ENCODE data around the gene AUTS2.

The AUTS2 gene

GRCh38 chr7:70619659-70620058 is 1021.4 kb downstream of the AUTS2 start:
- in situ Hi-C loops (cut with MboI; ENCODE audit: low pct_unique_long_range_greater_than_20kb, low sequenced_read_pairs): no loop called here
- DNase-seq: no peak

DNA sequence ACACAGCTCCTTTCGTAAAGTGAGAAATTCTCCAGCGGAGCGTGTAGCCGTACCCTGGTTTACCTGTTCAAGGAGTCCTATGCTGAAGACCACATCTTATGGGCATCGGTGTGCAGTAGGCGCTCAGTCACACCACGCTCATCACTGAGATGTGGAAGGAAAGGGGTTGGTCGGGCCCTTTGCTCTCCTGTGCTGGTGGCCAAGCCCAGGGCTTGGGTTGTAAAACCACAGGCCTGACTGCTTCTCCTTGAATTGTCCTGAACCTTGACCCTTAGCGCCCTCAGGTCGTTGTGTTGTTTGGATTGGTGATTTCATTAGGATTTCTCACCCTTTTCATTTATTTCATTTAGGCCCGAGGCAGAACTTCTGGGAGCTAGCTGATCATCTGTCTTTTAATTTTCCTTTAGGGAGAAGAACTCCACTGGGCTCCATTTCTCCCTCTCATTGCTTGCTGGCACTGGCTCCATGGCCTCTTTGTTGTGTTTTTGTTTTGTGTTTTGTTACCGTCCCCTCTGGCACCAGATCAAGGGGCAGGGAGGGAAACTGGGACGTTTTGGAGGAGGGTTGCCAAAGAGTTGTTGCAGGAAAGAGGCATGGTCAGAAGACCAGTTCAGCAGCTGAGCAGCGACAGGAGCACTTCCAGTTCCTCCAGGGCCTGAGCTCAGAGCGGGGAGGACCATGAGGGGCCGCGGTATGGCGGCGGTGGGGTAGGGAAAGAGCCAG is 1022.2 kb downstream of the AUTS2 start:
- in situ Hi-C loops (cut with MboI; ENCODE audit: low pct_unique_long_range_greater_than_20kb, low sequenced_read_pairs): no loop called here
- no peak for DNase-seq

GRCh38 chr7:70621954-70622600 is 1023.8 kb downstream of the AUTS2 start:
- in situ Hi-C loops (cut with MboI; ENCODE audit: low pct_unique_long_range_greater_than_20kb, low sequenced_read_pairs): no loop called here
- DNase-seq: no peak

DNA sequence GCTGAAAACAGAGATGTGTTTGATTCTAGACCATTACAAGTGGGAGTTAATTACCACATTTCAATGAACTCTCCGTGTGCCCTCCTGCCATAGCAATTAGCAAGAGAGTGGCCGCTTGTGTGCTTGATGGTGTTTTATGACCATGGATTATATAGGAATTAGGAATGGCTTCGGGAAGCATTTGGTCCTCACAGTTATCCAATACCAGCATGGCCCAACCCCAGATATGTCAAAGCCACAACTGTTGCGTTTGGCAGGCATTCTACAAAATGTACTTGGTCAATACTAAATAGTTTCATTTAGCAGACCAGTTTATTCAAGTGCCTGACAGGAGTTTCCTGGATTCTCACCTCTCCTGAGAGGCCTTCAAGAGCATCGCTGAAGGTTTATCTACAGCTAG is 1024.7 kb downstream of the AUTS2 start:
- DNase-seq: no peak
- in situ Hi-C loops (cut with MboI; ENCODE audit: low pct_unique_long_range_greater_than_20kb, low sequenced_read_pairs): no loop called here

- no peak for DNase-seq
- in situ Hi-C loops (cut with MboI; ENCODE audit: low pct_unique_long_range_greater_than_20kb, low sequenced_read_pairs): no loop called here
Observed at GRCh38 chr7:70624500-70625103, 1026.3 kb downstream of the AUTS2 start.

DNA sequence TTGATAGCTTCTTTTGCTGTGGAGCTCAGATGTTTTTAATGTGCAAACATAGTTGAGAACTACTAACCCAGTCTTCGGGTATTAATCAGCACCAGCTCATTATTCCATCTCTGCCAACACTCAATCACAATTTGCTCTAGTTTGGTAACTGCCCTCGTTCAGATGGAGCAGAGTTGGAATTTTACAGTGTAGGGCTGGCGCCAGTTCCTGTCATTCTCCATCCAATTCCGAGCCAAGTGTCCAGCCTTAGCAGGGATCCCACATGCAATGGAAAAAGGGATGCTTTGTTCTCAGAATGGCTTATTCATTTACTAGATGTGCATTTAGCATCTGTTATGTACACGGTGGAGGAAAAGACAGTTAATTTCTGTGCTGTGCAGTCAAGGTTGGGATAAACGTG is 1029.2 kb downstream of the AUTS2 start:
- in situ Hi-C loops (cut with MboI; ENCODE audit: low pct_unique_long_range_greater_than_20kb, low sequenced_read_pairs): no loop called here
- no peak for DNase-seq

DNA sequence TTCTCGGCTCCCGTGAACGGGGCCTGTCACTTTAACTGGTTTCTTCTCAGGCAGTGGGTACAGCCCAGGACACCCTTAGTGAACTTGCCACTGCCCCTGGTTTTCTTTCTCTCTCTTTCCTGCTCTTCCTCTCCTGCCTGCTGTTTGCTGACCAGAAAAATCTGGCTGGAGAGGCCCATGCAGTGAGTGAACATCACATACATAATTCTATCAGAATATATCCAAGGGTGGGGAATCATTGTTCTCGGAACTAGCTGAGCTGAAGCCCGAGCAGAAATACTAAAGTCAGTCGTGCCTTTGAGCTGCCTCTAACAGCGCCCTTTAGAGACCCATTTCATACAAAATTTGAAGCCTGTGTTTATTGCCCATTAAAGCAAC is 1032.2 kb downstream of the AUTS2 start:
- no peak for DNase-seq
- in situ Hi-C loops (cut with MboI; ENCODE audit: low pct_unique_long_range_greater_than_20kb, low sequenced_read_pairs): no loop called here

DNA sequence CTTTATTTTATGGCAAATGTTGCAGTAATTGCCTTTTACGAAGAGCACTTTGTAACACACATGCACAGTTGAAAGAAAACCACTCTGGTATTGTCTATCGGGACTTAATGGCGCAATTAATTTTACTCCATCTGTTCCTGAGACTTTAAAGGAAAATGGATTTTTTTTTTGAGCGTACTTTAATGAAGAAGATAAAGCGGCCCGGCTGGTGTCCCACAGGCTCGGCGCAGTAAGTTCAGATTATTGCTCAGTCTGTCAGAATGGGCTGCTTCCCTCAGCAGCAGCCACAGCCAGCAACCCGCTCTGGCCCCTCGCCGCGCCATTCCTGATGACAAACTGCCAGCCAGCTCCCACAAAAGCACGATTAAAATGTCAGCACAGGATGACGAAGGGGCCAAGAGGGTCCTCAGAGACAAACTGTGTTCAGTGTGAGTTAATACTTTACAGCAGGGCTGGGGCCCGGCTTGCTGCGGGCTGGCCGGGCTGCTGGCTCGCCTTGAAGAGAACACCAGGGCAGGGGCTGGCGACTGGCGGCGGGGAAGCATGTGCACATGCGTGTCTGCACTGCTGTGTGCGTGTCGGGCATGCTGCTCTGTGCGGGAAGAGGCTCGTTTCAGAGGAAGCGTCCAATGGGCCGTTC is 1032.7 kb downstream of the AUTS2 start:
- in situ Hi-C loops (cut with MboI; ENCODE audit: low pct_unique_long_range_greater_than_20kb, low sequenced_read_pairs): no loop called here
- no peak for DNase-seq

DNA sequence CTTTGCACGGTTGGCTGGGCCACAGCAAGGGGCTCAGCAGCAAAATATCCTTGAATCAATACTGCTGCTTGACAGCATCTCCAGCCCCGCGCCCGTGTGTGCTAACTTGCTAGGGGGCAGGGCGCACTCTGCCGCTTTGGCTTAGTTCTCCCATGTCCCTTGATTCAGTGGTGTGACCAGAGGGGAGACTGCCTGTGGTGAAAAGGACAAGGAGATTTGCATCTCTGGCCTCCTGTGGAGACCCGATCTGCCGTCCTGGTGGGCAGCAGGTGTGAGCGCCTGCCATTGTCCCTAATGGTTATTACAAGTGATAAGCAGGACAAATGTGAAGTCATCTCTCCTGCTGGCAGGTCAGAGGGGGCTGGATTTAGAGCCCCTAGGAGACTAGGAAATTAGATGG is 1033.4 kb downstream of the AUTS2 start:
- in situ Hi-C loops (cut with MboI; ENCODE audit: low pct_unique_long_range_greater_than_20kb, low sequenced_read_pairs): no loop called here
- no peak for DNase-seq

DNA sequence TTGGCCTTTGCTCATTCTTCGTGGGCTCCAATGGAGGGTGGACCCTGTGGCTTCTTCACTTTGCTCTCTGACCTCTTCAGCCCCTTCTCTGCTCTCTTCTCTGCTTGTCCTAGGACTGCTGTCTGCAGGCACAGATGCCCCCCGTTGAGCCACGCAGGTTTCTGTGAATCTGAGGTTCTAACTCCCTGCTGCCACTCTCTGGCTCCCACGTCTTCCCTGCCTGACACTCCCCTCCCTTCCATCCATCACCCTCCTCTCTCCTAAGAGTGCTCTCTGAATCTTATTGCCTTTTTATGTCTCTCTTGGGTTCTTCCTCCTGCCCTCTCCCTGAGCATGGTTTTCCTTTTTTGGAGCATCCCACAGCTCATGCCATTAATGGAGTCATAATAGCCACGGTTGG is 1034.1 kb downstream of the AUTS2 start:
- in situ Hi-C loops (cut with MboI; ENCODE audit: low pct_unique_long_range_greater_than_20kb, low sequenced_read_pairs): no loop called here
- no peak for DNase-seq

GRCh38 chr7:70634071-70634470 is 1035.8 kb downstream of the AUTS2 start:
- DNase-seq: no peak
- in situ Hi-C loops (cut with MboI; ENCODE audit: low pct_unique_long_range_greater_than_20kb, low sequenced_read_pairs): no loop called here

DNA sequence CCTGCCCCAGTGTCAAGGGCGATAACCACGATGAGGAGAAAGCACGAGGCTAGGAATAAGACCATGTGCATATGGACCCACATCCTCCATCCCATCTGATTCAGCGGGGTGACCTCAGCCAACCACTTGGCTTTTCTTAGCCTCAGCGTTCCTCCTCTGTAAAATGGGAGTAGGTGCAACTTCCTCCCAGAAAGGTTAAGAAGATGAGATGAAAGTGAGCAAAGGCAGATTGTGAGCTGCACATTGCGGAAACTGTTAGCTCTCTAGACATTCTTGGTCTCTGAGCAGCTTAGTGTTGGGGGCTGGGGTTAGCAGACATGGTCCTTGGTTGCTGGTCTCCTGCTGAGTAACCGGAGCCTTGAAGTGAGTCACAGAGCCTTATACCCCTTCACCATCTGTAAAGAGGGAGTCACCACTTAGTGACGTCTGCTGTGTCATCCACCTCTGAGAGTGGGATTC is 1036.4 kb downstream of the AUTS2 start:
- in situ Hi-C loops (cut with MboI; ENCODE audit: low pct_unique_long_range_greater_than_20kb, low sequenced_read_pairs): no loop called here
- DNase-seq: no peak

- in situ Hi-C loops (cut with MboI; ENCODE audit: low pct_unique_long_range_greater_than_20kb, low sequenced_read_pairs): no loop called here
Observed at GRCh38 chr7:70635633-70636032, 1037.4 kb downstream of the AUTS2 start.

GRCh38 chr7:70636169-70636568 is 1037.9 kb downstream of the AUTS2 start:
- in situ Hi-C loops (cut with MboI; ENCODE audit: low pct_unique_long_range_greater_than_20kb, low sequenced_read_pairs): no loop called here
- no peak for DNase-seq

More at GRCh38 chr7:70635633-70636032, 1037.4 kb downstream of the AUTS2 start:
- DNase-seq: no peak

DNA sequence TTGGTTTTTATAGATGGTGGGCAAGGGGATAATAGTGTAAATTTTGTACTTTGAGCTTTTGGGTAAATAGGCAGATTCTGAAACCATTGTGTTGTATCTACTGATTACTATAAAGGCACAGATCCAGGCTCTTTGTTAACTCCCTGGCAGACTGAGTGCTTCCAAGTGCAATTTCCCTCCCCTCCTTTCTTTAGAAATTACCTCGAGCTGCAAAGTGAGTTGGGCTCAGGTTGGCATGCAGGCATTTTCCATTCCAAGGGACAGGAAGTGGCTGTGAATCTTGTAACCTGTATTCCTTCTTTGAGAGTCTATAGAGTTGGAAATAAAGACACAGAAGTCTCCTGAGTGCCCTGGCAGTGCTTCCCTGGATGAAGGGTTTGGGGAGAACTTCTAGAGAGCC is 1039.5 kb downstream of the AUTS2 start:
- in situ Hi-C loops (cut with MboI; ENCODE audit: low pct_unique_long_range_greater_than_20kb, low sequenced_read_pairs): no loop called here
- DNase-seq: no peak

DNA sequence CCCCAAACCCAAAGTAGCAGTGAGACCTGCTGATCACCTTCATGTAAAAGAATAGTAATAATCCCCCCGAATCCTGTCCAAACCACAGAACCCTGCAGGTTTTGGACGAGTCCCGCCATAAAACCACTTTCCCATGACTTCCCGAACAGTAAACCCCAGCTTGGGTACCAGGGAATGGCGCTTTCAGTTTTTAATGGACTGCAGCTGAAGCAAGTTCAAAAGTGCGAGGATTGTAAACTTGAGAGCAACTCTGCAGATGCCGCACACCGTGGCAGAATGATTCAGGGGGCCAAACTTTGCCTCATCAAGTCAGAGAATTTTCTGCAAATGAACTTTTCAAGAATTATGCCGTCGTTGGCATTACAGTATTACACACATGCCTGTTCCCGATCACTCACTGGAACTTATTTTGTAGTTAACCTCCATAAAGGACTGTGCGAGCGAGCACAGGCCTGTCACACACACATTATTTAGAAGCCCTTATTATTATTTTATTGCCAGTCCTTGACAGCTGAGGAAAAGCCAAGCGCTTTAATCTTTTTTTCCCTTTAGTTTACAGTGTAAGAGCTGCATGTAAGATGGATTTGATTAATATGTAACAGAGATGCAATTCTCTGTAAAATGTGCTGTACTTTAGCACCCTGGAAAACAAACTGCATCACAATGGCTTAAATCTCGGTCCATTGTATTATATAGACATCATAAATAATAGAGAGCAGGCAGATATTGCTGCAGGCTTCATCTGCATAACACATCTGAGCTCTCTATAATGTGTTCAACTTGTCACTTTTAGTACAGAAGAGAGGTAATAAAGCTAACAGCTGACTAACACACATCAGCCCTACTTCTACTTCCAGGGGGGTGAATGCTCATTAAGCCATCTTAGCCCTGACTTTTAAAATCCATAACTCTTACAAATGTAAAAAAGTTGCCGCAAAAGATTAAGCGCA is 1040.2 kb downstream of the AUTS2 start:
- no peak for DNase-seq
- in situ Hi-C loops (cut with MboI; ENCODE audit: low pct_unique_long_range_greater_than_20kb, low sequenced_read_pairs): no loop called here

GRCh38 chr7:70640266-70640833 is 1042.1 kb downstream of the AUTS2 start:
- in situ Hi-C loops (cut with MboI; ENCODE audit: low pct_unique_long_range_greater_than_20kb, low sequenced_read_pairs): no loop called here
- DNase-seq: no peak

GRCh38 chr7:70641882-70642281 is 1043.6 kb downstream of the AUTS2 start:
- no peak for DNase-seq
- in situ Hi-C loops (cut with MboI; ENCODE audit: low pct_unique_long_range_greater_than_20kb, low sequenced_read_pairs): no loop called here

DNA sequence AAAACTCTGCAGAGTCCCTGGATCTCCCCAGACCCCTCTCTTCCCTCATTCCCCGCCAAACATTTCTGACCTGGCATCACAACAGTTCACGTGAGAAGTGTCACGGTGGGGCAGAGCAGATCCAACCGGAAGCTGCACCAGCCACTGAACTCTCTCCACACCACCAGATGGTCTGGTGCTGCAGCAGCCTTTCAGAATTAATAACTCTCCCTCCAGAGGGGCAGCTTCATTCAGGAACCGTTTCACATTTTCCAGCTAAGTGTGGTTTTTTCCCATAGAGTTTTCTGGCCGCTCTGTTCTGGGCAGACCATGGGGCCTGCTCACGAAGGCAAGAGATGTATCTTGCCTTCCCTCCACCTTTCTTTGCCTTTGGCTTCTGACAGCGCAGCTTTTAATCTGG is 1047.0 kb downstream of the AUTS2 start:
- DNase-seq: no peak
- in situ Hi-C loops (cut with MboI; ENCODE audit: low pct_unique_long_range_greater_than_20kb, low sequenced_read_pairs): no loop called here

All from KBM-7 (cell line).